GM12878 (cell line): ENCODE data around the gene MBD2. TPM values are rescaled to one million over a fixed set of nuclear protein-coding genes. Genes with fewer than 3 reads are reported as not detected.

Experiments
- ATF2 ChIP-seq: IDR thresholded peaks from 2 replicates; pipeline ENCODE4 v1.6.1; 2012; ENCODE audit warnings: low read length, inconsistent platforms
- CREM ChIP-seq: IDR thresholded peaks from 2 replicates; pipeline ENCODE4 v1.6.1; 2014; ENCODE audit warnings: antibody characterized with exemption, low read depth
- EP300 ChIP-seq, 2 experiments: fragments of 150-350 bp in 1 of 2; IDR thresholded peaks; 2 replicates each; pipeline ENCODE4 v1.6.1; 2011 to 2012; ENCODE audit warnings: low read depth in 2 of 2, low read length in 2 of 2, borderline replicate concordance in 1 of 2, improper control_type of control experiment in 1 of 2, inconsistent platforms in 1 of 2; ENCODE audit not compliant: control insufficient read depth in 1 of 2
- IRF4 ChIP-seq: IDR thresholded peaks from 2 replicates; pipeline ENCODE4 v1.6.1; 2011; ENCODE audit warnings: low read depth, low read length
- IRF5 ChIP-seq: fragments of 450-650 bp; IDR thresholded peaks from 2 replicates; pipeline ENCODE4 v1.6.1; 2017; ENCODE audit warnings: borderline replicate concordance
- MEF2A ChIP-seq: IDR thresholded peaks from 2 replicates; pipeline ENCODE4 v1.6.1; 2011; ENCODE audit warnings: low read depth, mild to moderate bottlenecking, low read length, moderate library complexity; ENCODE audit not compliant: insufficient read depth
- NBN ChIP-seq: fragments of 450-650 bp; IDR thresholded peaks from 2 replicates; pipeline ENCODE4 v1.6.1; 2016
- PAX8 ChIP-seq: fragments of 450-650 bp; IDR thresholded peaks from 2 replicates; pipeline ENCODE4 v1.6.1; 2017; ENCODE audit warnings: mild to moderate bottlenecking, moderate library complexity
- RAD21 ChIP-seq: IDR thresholded peaks from 2 replicates; pipeline ENCODE4 v1.6.1; 2011; ENCODE audit warnings: mild to moderate bottlenecking, low read depth, low read length, moderate library complexity; ENCODE audit not compliant: insufficient read depth
- RBBP5 ChIP-seq: fragments of 200-600 bp; sonication (generic); conservative IDR thresholded peaks from 2 replicates; pipeline ENCODE4 v1.6.1; 2016
- RELB ChIP-seq: fragments of 450-650 bp; IDR thresholded peaks from 2 replicates; pipeline ENCODE4 v1.6.1; 2017; ENCODE audit warnings: low read depth, mild to moderate bottlenecking, moderate library complexity
- TBL1XR1 ChIP-seq: IDR thresholded peaks from 2 replicates; pipeline ENCODE4 v1.6.1; 2012; ENCODE audit warnings: low read depth, low read length, improper control_type of control experiment
- TCF3 ChIP-seq: IDR thresholded peaks from 2 replicates; pipeline ENCODE4 v1.6.1; 2012; ENCODE audit warnings: low read depth, mild to moderate bottlenecking, low read length, borderline replicate concordance; ENCODE audit not compliant: insufficient read depth
- YY1 ChIP-seq: IDR thresholded peaks from 2 replicates; pipeline ENCODE4 v1.6.1; 2011; ENCODE audit warnings: low read depth, mild to moderate bottlenecking, low read length
- ZBED1 ChIP-seq: IDR thresholded peaks from 2 replicates; pipeline ENCODE4 v1.6.1; 2016; ENCODE audit warnings: borderline replicate concordance
- ZBTB40 ChIP-seq: fragments of 450-650 bp; IDR thresholded peaks from 2 replicates; pipeline ENCODE4 v1.6.1; 2016; ENCODE audit warnings: mild to moderate bottlenecking, moderate library complexity, borderline replicate concordance
- ZNF24 ChIP-seq: fragments of 450-650 bp; IDR thresholded peaks from 2 replicates; pipeline ENCODE4 v1.6.1; 2017; ENCODE audit warnings: antibody characterized with exemption, mild to moderate bottlenecking
- polyA plus RNA-seq, 11 experiments: library from polyadenylated mRNA; depleted of rRNA in 4 of 11; unstranded in 6 of 11; stranded (reverse) in 5 of 11; fragments of >200 nt; fragmentation: Nextera tagmentation in 4 of 11; fragmentation: Illumina TruSeq in 1 of 11; extraction: Ambion mirVana in 4 of 11; extraction: Trizol in 1 of 11; gene quantifications; 1 replicate in 1 of 11; 2 replicates in 10 of 11; pipeline versions ENCODE4 v1.2.1 to v1.2.3, GENCODE V29; 2011 to 2016; ENCODE audit warnings: inconsistent platforms in 2 of 11, missing spikeins in 2 of 11, low read depth in 1 of 11
- total RNA-seq, 4 experiments: library from RNA; depleted of rRNA in 3 of 4; stranded (reverse); fragments of >200 nt in 3 of 4; fragmentation: Illumina TruSeq in 1 of 4; extraction: Trizol in 1 of 4; gene quantifications; 2 replicates each; pipeline versions ENCODE4 v1.2.1 to v1.2.3, GENCODE V29; 2013 to 2021

Gene MBD2
- total and polyA plus RNA-seq, 10 of the 15 experiments (the other 5 are each of a cell fraction or from before 2014, with no cell fraction given): 24.1 to 276 (median 57.9) TPM

GRCh38 chr18:54261894-54262293 is 37.4 kb upstream of the MBD2 start (continued):
- TF ChIP-seq MEF2A (peak; percentile 60; the same call in 1 of the 2 replicates), RELB (0 out of 2 replicates have a peak, but pooled peaks have one; percentile 40), ZNF24 (0 out of 2 replicates have a peak, but pooled peaks have one; percentile 34), NBN (0 out of 2 replicates have a peak, but pooled peaks have one; percentile 32), TCF3 (peak; percentile 10; the same call in 1 of the 2 replicates), PAX8 (no peak), EP300 (IDR thresholded peaks at IDR 0.05; ENCODE audit: borderline replicate concordance in 1 of 2, control insufficient read depth in 1 of 2, low read depth in 2 of 2, low read length in 2 of 2) (peak; percentile 22 to 67; a peak in 2 of 4 replicates), ZBTB40 (peak; percentile 79; the same call in 1 of the 2 replicates), IRF5 (no peak), IRF4 (peak; percentile 74; the same call in 1 of the 2 replicates), ZBED1 (peak; percentile 85; the same call in 1 of the 2 replicates), RAD21 (0 out of 2 replicates have a peak, but pooled peaks have one; percentile 11), CREM (peak; percentile 82), TBL1XR1 (peak; percentile 41; the same call in 1 of the 2 replicates), ATF2 (peak; percentile 82), RBBP5 (no peak), YY1 (no peak)
